A673 (cell line): ENCODE measurements around the gene FERD3L. TPM values are rescaled to one million over a fixed set of nuclear protein-coding genes. Genes with fewer than 3 reads are reported as not detected.

Source experiments
- BruUV-seq: library from RNA; stranded (reverse); fragments of 400-500 nt; replicated peaks from 2 replicates; lab custom pipeline; 2021; lab: Mats Ljungman, UMichigan
- CTCF ChIA-PET: fragments of 300-600 bp; sonication (Branson Sonifier 250); formaldehyde crosslinking; loops from one replicate; lab custom pipeline; 2022; ENCODE audit warnings: antibody characterized with exemption; lab: Charles Lee
- POLR2A ChIA-PET: fragments of 300-600 bp; sonication (Branson Sonifier 250); formaldehyde crosslinking; loops from one replicate; lab custom pipeline; 2022; ENCODE audit warnings: antibody characterized with exemption; ENCODE audit not compliant: low non-redundant PET; lab: Charles Lee
- DNase-seq: peaks from one replicate; pipeline ENCODE4 v3.0.0-alpha.2; 2015; ENCODE audit warnings: low spot score
- H3K27ac ChIP-seq: fragments of 200-600 bp; sonication (generic); 2 replicates; pipeline ENCODE4 v1.5.1; 2016; ENCODE audit warnings: mixed run types, low read depth, mild to moderate bottlenecking, mixed read lengths, antibody characterized with exemption, low read length; ENCODE audit not compliant: poor library complexity, severe bottlenecking
- H3K27me3 ChIP-seq: fragments of 200-600 bp; sonication (generic); replicated peaks from 2 replicates; pipeline ENCODE4 v1.6.1; 2017; ENCODE audit warnings: mixed run types, low read depth, mild to moderate bottlenecking, mixed read lengths, antibody characterized with exemption, low read length; ENCODE audit not compliant: insufficient read depth, poor library complexity
- H3K36me3 ChIP-seq: fragments of 200-600 bp; sonication (generic); 2 replicates; pipeline ENCODE4 v1.6.1; 2016; ENCODE audit warnings: mixed run types, mild to moderate bottlenecking, mixed read lengths, antibody characterized with exemption, low read length; ENCODE audit not compliant: insufficient read depth, poor library complexity, severe bottlenecking
- H3K4me1 ChIP-seq: fragments of 200-600 bp; sonication (generic); 2 replicates; pipeline ENCODE4 v1.6.1; 2017; ENCODE audit warnings: mixed run types, mild to moderate bottlenecking, mixed read lengths, antibody characterized with exemption, low read length; ENCODE audit not compliant: insufficient read depth, poor library complexity, severe bottlenecking
- H3K4me3 ChIP-seq: fragments of 200-600 bp; sonication (generic); 2 replicates; pipeline ENCODE4 v1.5.1; 2016; ENCODE audit warnings: low read depth, mixed run types, mild to moderate bottlenecking, mixed read lengths, low read length; ENCODE audit not compliant: poor library complexity, severe bottlenecking
- H3K9me3 ChIP-seq: fragments of 200-600 bp; sonication (generic); 2 replicates; pipeline ENCODE4 v1.6.1; 2016; ENCODE audit warnings: mixed run types, low read depth, mild to moderate bottlenecking, mixed read lengths, antibody characterized with exemption, low read length; ENCODE audit not compliant: poor library complexity, severe bottlenecking
- EZH2 ChIP-seq: fragments of 200-600 bp; sonication (generic); IDR thresholded peaks from 2 replicates; pipeline ENCODE4 v1.6.1; 2017; ENCODE audit warnings: borderline replicate concordance, low read depth, mild to moderate bottlenecking, mixed read lengths, antibody characterized with exemption, low read length; ENCODE audit not compliant: poor library complexity, severe bottlenecking
- intact Hi-C: fragments of 100-400 bp; cut with micrococcal nuclease; formaldehyde crosslinking; loops from one replicate; pipeline ENCODE4 v1.10.0; 2022; ENCODE audit not compliant: unreplicated experiment
- total RNA-seq: library from RNA; stranded (reverse); gene quantifications from 2 replicates; pipeline ENCODE4 v1.2.3, GENCODE V29; 2021
- TF ChIP-seq, protein P1 (sequence below): fragments of 300-800, 200-600 bp; sonication (generic); conservative IDR thresholded peaks from 2 replicates; pipeline ENCODE4 v1.5.1; 2017; ENCODE audit warnings: low read depth, mild to moderate bottlenecking, antibody characterized with exemption, low read length, moderate library complexity, mixed read lengths

Gene FERD3L
- total RNA-seq, 1 experiment from 2014 or later: not detected

GRCh38 chr7:19178595-19178994 is 33.4 kb upstream of the FERD3L start:
- H3K9me3 ChIP-seq: no peaks in the 10 kb centered on the region
- BruUV-seq: no TSS peak
- POLR2A ChIA-PET: no interaction called here
- no peak overlapping the region for H3K27ac ChIP-seq
- TF ChIP-seq, protein P1, sequence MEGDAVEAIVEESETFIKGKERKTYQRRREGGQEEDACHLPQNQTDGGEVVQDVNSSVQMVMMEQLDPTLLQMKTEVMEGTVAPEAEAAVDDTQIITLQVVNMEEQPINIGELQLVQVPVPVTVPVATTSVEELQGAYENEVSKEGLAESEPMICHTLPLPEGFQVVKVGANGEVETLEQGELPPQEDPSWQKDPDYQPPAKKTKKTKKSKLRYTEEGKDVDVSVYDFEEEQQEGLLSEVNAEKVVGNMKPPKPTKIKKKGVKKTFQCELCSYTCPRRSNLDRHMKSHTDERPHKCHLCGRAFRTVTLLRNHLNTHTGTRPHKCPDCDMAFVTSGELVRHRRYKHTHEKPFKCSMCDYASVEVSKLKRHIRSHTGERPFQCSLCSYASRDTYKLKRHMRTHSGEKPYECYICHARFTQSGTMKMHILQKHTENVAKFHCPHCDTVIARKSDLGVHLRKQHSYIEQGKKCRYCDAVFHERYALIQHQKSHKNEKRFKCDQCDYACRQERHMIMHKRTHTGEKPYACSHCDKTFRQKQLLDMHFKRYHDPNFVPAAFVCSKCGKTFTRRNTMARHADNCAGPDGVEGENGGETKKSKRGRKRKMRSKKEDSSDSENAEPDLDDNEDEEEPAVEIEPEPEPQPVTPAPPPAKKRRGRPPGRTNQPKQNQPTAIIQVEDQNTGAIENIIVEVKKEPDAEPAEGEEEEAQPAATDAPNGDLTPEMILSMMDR: no peak
- no peak for TF ChIP-seq EZH2
- CTCF ChIA-PET: no interaction called here
- intact Hi-C loops: no loop called here
- H3K36me3 ChIP-seq: no peaks in the 10 kb centered on the region
- no peak overlapping the region for H3K4me3 ChIP-seq
- peaks cover 4% of the 10 kb centered on the region for H3K27me3 ChIP-seq
- DNase-seq: no peak
- no peaks in the 10 kb centered on the region for H3K4me1 ChIP-seq

DNA sequence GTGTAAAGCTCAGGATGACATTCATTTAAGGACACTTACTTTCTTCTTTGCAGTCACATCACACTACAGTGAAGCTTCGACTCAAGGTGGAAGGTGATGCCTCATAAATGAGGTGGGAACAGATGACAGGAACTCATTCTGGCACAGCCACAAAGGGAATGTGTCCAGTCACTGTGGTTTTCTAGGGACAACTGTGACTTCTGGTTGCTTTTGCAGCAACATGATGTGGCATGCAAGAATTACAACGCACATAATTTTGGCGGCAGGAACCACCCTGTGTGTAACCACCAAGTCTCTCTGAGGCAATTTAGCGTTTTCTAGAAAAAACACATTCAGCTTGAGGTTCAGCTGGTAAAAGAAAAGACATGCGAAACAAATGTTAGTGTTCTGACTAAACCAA is 32.0 kb upstream of the FERD3L start:
- H3K4me1 ChIP-seq: no peaks in the 10 kb centered on the region
- POLR2A ChIA-PET: no interaction called here
- no peaks in the 10 kb centered on the region for H3K36me3 ChIP-seq
- intact Hi-C loops: no loop called here
- no peak for DNase-seq
- no TSS peak for BruUV-seq
- no peak overlapping the region for H3K4me3 ChIP-seq
- CTCF ChIA-PET: no interaction called here
- H3K27ac ChIP-seq: no peak overlapping the region
- TF ChIP-seq, protein P1: no peak
- TF ChIP-seq EZH2: no peak
- H3K9me3 ChIP-seq: no peaks in the 10 kb centered on the region
- H3K27me3 ChIP-seq: peaks cover 4% of the 10 kb centered on the region

DNA sequence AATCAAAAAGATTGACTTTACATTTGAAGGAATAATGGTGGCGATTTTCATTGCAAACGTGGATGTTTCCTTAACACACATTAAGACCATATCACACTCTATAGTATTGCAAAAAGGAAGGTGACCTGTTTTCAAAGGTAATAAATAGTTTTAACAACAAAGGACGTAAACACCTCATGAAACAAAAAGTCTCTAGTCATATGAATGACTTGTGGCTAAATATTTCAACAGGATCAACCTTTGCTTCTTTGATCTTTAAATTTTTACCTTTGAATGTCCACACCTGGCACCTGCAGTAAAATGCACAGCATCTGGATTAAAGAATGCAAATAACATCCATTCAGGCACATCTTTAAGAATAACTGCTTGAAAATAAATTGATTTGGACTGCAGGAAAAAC is 30.0 kb upstream of the FERD3L start:
- no peak for TF ChIP-seq EZH2
- TF ChIP-seq, protein P1: no peak
- intact Hi-C loops: no loop called here

More for the DNA sequence above, 30.0 kb upstream of the FERD3L start:
- Histone ChIP-seq H3K9me3 (no peaks in the 10 kb centered on the region), H3K27me3 (peaks cover 4% of the 10 kb centered on the region), H3K27ac (no peak overlapping the region), H3K36me3 (no peaks in the 10 kb centered on the region), H3K4me3 (no peak overlapping the region), H3K4me1 (no peaks in the 10 kb centered on the region)
- CTCF ChIA-PET: no interaction called here
- DNase-seq: no peak
- no TSS peak for BruUV-seq
- POLR2A ChIA-PET: no interaction called here
